ENCODE results near the gene EMD.

DNA sequence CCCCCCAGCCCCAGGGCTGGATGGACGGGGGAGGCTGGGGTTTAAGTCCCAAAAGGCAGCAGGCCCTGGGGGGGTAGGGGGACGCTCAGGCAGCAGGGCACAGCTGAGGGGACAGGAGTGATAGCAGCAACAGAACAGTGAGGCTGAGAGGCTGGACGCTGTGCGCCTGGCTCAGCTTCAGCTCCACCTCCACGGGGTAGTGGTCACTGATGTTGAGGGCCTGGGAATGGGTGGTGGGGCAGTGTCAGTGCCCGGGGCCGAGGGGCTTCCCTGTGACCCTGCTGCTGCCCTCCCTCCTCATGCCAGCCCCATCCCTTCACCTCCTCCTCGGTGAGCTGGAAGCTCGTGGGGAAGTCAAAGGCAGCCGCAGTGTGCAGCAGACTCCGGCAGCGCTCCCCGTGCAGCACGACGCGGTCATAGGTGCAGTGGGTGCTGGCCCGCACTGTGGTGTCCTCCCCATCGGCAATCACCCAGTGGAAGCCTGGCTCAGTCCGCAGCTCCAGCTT lies 23.6 kb downstream of the EMD start:
- TF ChIP-seq POLR2A (IDR thresholded peaks at IDR 0.05; ENCODE audit: low read depth, low read length), result no peak
- TF ChIP-seq POLR2AphosphoS5 (IDR thresholded peaks at IDR 0.05; ENCODE audit: low read depth, low read length), result no peak

Measured in GM12891 (cell line).